ENCODE results near the gene GNAI3. TPM values are rescaled to one million over a fixed set of nuclear protein-coding genes. Genes with fewer than 3 reads are reported as not detected.

Gene GNAI3
- polyA plus RNA-seq, 1 donor from 2014 or later, result 10.6 TPM

DNA sequence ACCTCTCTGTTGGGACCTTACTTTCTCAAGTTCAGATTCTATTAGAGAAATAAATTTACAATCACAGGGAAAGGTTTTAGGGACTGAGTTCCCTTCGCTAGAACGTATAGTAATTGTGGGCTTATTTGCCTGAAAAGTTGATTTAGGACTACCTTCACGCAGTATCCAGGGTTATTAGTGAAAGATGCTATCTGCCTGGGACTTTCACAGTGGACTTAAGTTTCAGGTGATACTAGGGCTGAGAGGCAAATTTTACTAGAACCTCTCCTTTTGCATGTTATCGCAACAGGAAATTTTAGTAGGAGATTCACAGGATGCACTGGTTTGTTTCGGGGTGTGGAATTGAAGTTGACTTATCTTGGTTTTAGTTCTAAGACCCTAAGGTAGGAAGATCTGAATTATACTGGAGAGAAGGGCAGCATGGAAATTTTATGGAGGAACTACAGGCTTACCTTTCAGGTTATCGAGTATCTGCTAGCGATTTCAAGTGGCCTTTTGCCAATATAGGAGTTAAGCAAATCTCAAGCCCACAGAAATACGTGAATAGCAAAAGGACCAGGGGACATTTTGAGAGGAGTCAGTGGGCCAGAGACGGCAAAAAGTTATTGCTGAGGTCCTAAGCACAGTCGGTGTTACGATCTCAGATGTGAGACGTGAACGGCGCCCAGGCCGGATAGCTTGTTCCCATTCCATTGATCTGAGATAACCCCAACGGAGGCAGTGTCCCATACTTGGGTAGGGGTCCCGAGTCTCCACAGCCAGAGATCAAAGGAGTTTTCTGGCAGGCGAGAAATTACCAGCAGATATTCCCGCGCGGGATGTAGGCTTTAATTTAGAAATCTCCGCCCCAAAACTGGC, 723 bp upstream of the GNAI3 start:
- peak overlapping the region; percentile 95 for H3K9ac ChIP-seq (ENCODE audit: low read length)
- H3K79me2 ChIP-seq (replicated peaks; ENCODE audit: insufficient read depth, low read length), result peaks cover 43% of the 10 kb centered on the region
- peak overlapping the region; percentile 94 for H3K4me3 ChIP-seq (ENCODE audit: low read length)
- H3K36me3 ChIP-seq (ENCODE audit: insufficient read depth, low read length), result no peaks in the 10 kb centered on the region
- H4K20me1 ChIP-seq (ENCODE audit: insufficient read depth), result no peaks in the 10 kb centered on the region
- no peaks in the 10 kb centered on the region for H3K9me2 ChIP-seq (ENCODE audit: insufficient read depth, low read length)
- H3K27me3 ChIP-seq (ENCODE audit: insufficient read depth, low read depth, low read length), result no peaks in the 10 kb centered on the region
- peak overlapping the region; percentile 70 for H2AFZ ChIP-seq (ENCODE audit: low read depth, low read length)
- H3K9me3 ChIP-seq (ENCODE audit: low read length), result no peaks in the 10 kb centered on the region
- TF ChIP-seq EP300 (conservative IDR thresholded peaks at IDR 0.05; ENCODE audit: poor library complexity, severe bottlenecking) (no peak), RAD21 (conservative IDR thresholded peaks at IDR 0.05) (no peak), SMC3 (conservative IDR thresholded peaks at IDR 0.05; ENCODE audit: poor library complexity) (no peak), EZH2 (IDR thresholded peaks at IDR 0.05; ENCODE audit: borderline replicate concordance, insufficient read depth, low read length, poor library complexity, severe bottlenecking) (no peak), MXI1 (conservative IDR thresholded peaks at IDR 0.05; ENCODE audit: poor library complexity, severe bottlenecking) (no peak), TAF1 (IDR thresholded peaks at IDR 0.05; ENCODE audit: low read depth) (no peak), POLR2AphosphoS5 (IDR thresholded peaks at IDR 0.05) (no peak)
- TF ChIP-seq, protein P1, sequence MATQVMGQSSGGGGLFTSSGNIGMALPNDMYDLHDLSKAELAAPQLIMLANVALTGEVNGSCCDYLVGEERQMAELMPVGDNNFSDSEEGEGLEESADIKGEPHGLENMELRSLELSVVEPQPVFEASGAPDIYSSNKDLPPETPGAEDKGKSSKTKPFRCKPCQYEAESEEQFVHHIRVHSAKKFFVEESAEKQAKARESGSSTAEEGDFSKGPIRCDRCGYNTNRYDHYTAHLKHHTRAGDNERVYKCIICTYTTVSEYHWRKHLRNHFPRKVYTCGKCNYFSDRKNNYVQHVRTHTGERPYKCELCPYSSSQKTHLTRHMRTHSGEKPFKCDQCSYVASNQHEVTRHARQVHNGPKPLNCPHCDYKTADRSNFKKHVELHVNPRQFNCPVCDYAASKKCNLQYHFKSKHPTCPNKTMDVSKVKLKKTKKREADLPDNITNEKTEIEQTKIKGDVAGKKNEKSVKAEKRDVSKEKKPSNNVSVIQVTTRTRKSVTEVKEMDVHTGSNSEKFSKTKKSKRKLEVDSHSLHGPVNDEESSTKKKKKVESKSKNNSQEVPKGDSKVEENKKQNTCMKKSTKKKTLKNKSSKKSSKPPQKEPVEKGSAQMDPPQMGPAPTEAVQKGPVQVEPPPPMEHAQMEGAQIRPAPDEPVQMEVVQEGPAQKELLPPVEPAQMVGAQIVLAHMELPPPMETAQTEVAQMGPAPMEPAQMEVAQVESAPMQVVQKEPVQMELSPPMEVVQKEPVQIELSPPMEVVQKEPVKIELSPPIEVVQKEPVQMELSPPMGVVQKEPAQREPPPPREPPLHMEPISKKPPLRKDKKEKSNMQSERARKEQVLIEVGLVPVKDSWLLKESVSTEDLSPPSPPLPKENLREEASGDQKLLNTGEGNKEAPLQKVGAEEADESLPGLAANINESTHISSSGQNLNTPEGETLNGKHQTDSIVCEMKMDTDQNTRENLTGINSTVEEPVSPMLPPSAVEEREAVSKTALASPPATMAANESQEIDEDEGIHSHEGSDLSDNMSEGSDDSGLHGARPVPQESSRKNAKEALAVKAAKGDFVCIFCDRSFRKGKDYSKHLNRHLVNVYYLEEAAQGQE (IDR thresholded peaks at IDR 0.05; ENCODE audit: borderline replicate concordance), result no peak
- TF ChIP-seq, protein P2, sequence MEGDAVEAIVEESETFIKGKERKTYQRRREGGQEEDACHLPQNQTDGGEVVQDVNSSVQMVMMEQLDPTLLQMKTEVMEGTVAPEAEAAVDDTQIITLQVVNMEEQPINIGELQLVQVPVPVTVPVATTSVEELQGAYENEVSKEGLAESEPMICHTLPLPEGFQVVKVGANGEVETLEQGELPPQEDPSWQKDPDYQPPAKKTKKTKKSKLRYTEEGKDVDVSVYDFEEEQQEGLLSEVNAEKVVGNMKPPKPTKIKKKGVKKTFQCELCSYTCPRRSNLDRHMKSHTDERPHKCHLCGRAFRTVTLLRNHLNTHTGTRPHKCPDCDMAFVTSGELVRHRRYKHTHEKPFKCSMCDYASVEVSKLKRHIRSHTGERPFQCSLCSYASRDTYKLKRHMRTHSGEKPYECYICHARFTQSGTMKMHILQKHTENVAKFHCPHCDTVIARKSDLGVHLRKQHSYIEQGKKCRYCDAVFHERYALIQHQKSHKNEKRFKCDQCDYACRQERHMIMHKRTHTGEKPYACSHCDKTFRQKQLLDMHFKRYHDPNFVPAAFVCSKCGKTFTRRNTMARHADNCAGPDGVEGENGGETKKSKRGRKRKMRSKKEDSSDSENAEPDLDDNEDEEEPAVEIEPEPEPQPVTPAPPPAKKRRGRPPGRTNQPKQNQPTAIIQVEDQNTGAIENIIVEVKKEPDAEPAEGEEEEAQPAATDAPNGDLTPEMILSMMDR (IDR thresholded peaks at IDR 0.05; ENCODE audit: poor library complexity, severe bottlenecking), result no peak
- peak overlapping the region; percentile 97 for H3K4me2 ChIP-seq (ENCODE audit: low read length)
- H3F3A ChIP-seq (ENCODE audit: insufficient read depth, low read length, poor library complexity, severe bottlenecking), result peaks cover 4% of the 10 kb centered on the region
- peak overlapping the region; percentile 95 for H3K27ac ChIP-seq (ENCODE audit: low read length)

DNA sequence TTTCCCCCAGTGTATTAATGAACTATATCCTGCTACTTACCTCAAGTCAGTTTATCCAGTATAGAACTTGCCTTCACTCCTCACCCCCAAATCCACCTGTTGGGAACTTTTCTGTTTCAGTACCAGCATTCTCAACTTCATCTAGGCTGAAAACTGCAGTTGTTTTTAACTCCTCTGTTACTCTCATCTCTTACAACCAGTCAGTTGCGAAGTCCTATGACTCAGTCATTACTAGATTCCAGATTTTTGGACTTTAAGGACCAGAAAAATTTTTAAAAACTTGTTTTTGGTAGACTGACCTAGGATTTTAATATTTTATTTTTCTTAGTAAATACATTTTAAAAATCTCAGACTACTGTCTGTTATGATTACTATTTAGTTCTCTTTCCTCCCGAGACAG, 8.1 kb downstream of the GNAI3 start:
- no peak overlapping the region for H3K27ac ChIP-seq (ENCODE audit: low read length)
- no peaks in the 10 kb centered on the region for H3K9me3 ChIP-seq (ENCODE audit: low read length)
- no peaks in the 10 kb centered on the region for H3K36me3 ChIP-seq (ENCODE audit: insufficient read depth, low read length)
- H2AFZ ChIP-seq (ENCODE audit: low read depth, low read length), result no peak overlapping the region
- peaks cover 88% of the 10 kb centered on the region for H3K79me2 ChIP-seq (replicated peaks; ENCODE audit: insufficient read depth, low read length)
- H3K9ac ChIP-seq (ENCODE audit: low read length), result no peak overlapping the region
- H3K4me3 ChIP-seq (ENCODE audit: low read length), result no peak overlapping the region
- H3F3A ChIP-seq (ENCODE audit: insufficient read depth, low read length, poor library complexity, severe bottlenecking), result no peaks in the 10 kb centered on the region
- no peaks in the 10 kb centered on the region for H4K20me1 ChIP-seq (ENCODE audit: insufficient read depth)
- no peak overlapping the region for H3K4me2 ChIP-seq (ENCODE audit: low read length)
- TF ChIP-seq EP300 (conservative IDR thresholded peaks at IDR 0.05; ENCODE audit: poor library complexity, severe bottlenecking) (no peak), TAF1 (IDR thresholded peaks at IDR 0.05; ENCODE audit: low read depth) (no peak), POLR2AphosphoS5 (IDR thresholded peaks at IDR 0.05) (no peak), MXI1 (conservative IDR thresholded peaks at IDR 0.05; ENCODE audit: poor library complexity, severe bottlenecking) (no peak), RAD21 (conservative IDR thresholded peaks at IDR 0.05) (no peak), SMC3 (conservative IDR thresholded peaks at IDR 0.05; ENCODE audit: poor library complexity) (no peak), EZH2 (IDR thresholded peaks at IDR 0.05; ENCODE audit: borderline replicate concordance, insufficient read depth, low read length, poor library complexity, severe bottlenecking) (no peak)
- TF ChIP-seq, protein P1 (IDR thresholded peaks at IDR 0.05; ENCODE audit: borderline replicate concordance), result no peak
- TF ChIP-seq, protein P2 (IDR thresholded peaks at IDR 0.05; ENCODE audit: poor library complexity, severe bottlenecking), result no peak
- no peaks in the 10 kb centered on the region for H3K9me2 ChIP-seq (ENCODE audit: insufficient read depth, low read length)
- no peaks in the 10 kb centered on the region for H3K27me3 ChIP-seq (ENCODE audit: insufficient read depth, low read depth, low read length)

All from neural cell (in vitro differentiated cells).